Testis (tissue), 2 donors: ENCODE data around the gene CLPTM1L.

Experiments used
- POLR2A ChIP-seq: fragments of 450-650 bp; IDR thresholded peaks from one replicate; pipeline ENCODE4 v1.6.1; 2017; ENCODE audit warnings: antibody characterized with exemption, mild to moderate bottlenecking, moderate library complexity
- TF ChIP-seq, protein P1 (sequence below), 3 experiments: fragments of 450-650 bp in 2 of 3; fragments of 200-600 bp in 1 of 3; sonication (generic) in 1 of 3; IDR thresholded peaks; one replicate each; pipeline ENCODE4 v1.5.1; 2016 to 2019; ENCODE audit warnings: antibody characterized with exemption in 3 of 3, mild to moderate bottlenecking in 2 of 3, moderate library complexity in 1 of 3

DNA sequence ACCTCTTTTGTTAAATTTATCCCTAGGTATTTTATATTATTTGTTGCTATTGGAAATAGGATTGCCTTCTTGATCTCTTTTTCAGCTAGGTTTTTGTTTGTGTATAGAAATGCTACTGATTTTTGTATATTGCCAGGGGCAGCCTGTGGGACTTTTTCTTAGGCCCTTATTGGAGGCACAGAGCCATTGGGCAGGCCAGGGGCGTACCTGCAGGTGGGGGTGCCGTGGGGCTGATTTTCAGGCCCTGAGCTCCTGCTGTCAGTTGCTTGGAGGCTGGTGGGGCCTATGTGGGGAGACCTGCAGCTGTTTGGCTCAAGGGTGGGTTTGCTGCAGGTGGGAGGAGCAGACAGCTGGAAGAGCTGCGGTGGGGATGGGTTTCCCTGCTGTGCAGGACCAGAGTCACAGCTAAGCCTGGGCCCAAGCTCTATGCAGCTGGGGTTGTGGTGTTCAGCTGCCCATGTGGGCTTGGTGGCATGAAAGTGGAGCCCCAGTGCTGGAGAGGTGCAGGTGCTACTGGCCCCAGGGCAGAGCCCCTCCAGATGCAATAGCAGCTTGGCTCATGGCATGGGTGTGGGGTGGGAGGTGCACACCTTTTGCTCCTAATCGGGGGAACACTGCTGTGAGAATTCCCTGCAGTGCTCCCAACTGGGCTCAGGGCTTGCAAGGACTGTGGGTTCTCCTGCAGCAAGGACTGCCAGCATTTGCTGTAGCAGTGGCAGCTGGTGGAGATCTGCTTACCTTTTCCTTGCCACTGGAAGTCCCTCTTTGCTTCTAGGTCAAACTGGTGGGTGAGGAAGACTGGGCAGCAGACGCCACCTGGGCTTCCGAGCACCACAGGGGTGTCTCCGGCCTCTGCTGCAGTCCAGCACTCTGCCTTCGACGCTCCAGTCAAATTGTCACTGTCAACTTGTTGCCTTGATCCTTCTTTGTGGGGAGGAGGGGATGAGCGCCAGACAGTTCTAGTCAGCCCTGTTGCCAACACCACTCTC lies 7.6 kb upstream of the CLPTM1L start:
- TF ChIP-seq, protein P1, sequence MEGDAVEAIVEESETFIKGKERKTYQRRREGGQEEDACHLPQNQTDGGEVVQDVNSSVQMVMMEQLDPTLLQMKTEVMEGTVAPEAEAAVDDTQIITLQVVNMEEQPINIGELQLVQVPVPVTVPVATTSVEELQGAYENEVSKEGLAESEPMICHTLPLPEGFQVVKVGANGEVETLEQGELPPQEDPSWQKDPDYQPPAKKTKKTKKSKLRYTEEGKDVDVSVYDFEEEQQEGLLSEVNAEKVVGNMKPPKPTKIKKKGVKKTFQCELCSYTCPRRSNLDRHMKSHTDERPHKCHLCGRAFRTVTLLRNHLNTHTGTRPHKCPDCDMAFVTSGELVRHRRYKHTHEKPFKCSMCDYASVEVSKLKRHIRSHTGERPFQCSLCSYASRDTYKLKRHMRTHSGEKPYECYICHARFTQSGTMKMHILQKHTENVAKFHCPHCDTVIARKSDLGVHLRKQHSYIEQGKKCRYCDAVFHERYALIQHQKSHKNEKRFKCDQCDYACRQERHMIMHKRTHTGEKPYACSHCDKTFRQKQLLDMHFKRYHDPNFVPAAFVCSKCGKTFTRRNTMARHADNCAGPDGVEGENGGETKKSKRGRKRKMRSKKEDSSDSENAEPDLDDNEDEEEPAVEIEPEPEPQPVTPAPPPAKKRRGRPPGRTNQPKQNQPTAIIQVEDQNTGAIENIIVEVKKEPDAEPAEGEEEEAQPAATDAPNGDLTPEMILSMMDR (IDR thresholded peaks at IDR 0.05) = no peak
- TF ChIP-seq POLR2A = no peak
